Measurements from ENCODE around the gene CD300A.
A peak's percentile ranks its signal among the peaks of the same experiment; 100 is the strongest.

CD300A gene

DNA sequence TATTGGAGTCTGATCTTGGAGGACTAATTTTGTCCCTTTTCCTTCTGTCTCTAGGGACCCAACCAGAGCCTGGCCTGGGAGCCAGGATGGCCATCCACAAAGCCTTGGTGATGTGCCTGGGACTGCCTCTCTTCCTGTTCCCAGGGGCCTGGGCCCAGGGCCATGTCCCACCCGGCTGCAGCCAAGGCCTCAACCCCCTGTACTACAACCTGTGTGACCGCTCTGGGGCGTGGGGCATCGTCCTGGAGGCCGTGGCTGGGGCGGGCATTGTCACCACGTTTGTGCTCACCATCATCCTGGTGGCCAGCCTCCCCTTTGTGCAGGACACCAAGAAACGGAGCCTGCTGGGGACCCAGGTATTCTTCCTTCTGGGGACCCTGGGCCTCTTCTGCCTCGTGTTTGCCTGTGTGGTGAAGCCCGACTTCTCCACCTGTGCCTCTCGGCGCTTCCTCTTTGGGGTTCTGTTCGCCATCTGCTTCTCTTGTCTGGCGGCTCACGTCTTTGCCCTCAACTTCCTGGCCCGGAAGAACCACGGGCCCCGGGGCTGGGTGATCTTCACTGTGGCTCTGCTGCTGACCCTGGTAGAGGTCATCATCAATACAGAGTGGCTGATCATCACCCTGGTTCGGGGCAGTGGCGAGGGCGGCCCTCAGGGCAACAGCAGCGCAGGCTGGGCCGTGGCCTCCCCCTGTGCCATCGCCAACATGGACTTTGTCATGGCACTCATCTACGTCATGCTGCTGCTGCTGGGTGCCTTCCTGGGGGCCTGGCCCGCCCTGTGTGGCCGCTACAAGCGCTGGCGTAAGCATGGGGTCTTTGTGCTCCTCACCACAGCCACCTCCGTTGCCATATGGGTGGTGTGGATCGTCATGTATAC is 26.5 kb upstream of the CD300A start:
- DNase-seq (ENCODE audit: low read depth, low spot score) = no peak

DNA sequence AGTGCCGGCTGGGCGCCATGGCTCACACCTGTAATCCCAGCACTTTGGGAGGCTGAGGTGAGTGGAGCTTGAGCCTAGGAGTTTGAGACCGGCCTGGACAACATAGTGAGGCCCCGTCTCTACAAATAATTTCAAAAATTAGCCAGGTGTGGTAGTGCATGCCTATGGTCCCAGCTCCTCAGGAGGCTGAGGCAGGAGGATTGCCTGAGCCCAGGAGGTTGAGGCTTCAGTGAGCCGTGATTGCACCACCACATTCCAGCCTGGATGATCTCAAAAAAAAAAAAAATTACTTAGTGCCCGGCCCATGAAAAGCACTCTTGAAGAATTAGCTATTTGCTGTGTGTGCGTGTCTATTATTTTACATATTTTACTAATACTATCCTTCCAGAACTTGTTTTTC is 24.9 kb upstream of the CD300A start:
- DNase-seq (ENCODE audit: low read depth, low spot score) = no peak

DNA sequence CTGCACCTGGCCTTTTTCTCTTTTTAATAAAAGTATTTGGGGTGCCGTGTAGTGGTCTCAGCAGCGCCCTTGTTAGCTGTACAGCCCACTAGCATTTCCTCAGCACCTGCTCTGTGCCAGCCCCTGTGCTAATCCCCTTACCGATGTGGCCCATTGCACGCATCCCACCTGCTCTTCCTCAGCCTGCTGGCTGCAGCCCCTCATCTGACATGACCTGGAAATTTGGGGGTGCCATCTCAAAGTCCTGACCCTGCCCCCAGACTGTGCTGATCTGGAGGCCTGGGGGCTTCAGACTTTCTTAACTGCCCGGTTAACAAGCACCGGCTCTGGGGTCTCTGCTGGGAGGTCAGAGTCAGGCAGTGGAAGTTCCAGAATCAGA is 24.2 kb upstream of the CD300A start:
- DNase-seq (ENCODE audit: low read depth, low spot score) = peak; percentile 30

DNA sequence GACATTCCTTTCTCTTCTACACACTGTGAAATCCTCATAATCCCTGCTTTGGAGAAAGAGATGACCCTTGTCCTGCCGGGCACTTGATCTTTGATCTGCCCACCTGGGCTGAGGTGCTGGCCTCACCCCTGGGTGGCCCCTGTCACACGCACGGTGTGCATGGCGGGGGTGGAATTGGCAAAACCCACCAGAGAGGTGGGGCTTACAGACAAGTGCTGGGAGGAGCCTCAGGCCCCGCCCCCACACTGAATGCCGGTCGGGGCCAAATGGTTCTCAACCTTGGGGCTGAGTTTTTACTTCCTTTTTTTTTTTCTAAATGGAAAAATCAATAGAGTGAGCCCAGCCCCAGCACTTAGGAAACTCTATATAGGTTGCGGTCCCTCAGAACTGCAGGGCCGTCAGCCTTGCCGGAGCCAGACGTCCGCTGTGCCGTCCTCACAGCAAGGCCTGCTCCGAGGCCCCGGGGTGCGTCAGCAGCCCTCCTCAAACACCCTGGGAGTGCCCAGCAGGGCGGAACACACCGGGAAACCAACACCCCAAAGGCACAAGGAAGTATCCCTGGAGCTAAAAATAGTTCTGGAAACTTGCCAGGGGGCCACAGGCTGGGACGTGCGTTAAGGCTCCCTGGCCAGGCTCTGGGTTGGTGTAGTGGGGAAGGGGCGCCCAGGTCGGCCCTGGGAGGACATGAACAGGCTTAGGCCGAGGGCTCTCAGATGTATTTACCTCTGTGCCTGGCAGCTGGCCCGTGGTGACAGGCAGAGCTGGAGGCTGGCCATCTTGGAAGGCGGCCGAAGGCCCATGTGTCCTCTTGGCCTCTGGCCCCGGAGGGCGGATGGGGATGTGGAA is 23.5 kb upstream of the CD300A start:
- DNase-seq (ENCODE audit: low read depth, low spot score) = peak; percentile 58

DNA sequence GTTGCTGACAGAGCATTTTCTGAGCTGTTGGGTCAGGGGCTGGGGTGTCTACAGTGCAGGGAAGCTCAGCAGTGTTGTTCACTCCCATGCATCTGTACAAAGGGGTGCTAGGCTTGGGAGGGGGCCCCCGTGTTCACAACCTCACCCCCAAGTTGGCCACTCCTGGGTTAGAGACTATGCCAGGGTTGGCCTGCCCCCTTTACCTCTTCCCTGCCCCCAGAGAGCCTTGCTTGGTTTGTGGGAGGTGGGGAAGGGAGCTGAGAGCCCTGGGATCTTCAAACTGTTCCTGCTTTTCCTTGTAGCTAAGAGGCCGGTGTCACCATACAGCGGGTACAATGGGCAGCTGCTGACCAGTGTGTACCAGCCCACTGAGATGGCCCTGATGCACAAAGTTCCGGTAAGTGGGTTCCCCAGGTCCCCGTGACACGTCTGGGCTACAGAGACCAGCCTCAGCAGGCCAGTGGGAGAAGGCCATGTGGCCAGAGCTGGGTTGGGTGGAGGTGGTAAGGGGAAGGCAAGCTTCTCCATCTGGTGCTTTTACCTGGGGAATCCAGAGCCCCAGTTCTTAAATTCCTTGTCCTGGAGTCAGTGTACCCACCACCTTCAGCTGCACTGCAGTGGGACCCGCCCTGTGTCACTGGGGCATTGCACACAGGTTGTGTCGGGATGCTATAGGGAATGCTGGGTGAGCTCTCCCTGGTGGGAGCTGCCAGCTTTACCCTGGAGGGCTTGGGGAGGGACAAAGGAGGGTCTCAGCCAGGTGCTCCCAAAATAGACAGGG is 22.7 kb upstream of the CD300A start:
- DNase-seq (ENCODE audit: low read depth, low spot score) = no peak

DNA sequence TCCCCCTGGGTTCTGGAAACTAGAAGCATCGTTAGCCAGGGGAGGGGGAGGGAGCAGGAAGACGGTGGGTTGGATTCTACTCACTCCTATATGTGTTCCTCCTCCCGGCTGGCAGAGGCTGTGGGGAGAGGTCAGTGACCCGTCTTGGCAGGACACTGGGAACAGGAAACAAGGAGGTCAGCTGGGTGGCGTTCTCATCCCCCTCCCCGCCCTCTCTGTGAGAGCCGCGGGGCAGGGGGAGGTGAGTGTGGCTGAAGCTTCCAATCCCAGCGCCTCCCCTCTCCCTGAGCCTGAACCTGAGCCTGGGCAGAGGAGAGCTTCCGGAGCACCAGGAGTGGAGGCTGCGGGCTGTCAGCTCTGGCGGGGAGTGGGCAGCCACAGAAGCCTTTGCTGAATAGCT is 22.0 kb upstream of the CD300A start:
- DNase-seq (ENCODE audit: low read depth, low spot score) = peak; percentile 55

DNA sequence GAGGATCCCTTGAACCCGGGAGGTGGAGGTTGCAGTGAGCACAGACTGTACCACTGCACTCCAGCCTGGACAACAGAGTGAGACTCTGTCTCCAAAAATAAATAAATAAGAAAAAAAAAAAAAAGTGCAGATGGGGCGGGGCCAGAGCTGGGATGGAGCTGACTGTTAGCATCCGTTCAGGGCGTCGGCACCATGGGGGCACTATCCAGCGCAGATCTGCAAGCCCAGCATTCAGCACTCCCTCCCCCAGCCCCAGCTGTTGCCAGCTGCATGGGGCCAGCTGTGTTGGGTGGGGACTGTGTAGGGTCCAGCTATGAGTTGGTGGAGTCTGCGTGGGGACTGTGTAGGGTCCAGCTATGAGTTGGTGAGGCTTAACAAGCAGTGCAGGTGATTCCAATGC is 21.3 kb upstream of the CD300A start:
- no peak for DNase-seq (ENCODE audit: low read depth, low spot score)

DNA sequence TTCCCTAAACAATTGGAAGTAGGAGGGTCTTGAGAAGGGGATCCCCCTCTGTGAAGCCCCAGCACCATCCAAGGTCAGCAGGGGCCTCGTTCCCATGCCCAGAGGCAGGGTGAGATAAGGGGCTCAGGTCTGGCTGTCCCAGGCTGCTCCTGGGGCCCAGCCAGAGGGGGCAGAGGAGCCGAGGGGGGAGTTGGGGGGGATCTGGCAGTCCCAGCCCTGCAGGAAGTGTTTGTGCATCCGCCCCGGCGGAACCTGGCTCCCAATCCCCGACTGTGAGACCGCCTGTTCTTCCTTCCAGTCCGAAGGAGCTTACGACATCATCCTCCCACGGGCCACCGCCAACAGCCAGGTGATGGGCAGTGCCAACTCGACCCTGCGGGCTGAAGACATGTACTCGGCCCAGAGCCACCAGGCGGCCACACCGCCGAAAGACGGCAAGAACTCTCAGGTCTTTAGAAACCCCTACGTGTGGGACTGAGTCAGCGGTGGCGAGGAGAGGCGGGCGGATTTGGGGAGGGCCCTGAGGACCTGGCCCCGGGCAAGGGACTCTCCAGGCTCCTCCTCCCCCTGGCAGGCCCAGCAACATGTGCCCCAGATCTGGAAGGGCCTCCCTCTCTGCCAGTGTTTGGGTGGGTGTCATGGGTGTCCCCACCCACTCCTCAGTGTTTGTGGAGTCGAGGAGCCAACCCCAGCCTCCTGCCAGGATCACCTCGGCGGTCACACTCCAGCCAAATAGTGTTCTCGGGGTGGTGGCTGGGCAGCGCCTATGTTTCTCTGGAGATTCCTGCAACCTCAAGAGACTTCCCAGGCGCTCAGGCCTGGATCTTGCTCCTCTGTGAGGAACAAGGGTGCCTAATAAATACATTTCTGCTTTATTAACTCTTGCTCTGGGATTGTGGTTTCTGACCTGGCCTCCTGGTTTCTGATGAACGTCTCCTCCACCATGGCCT is 19.6 kb upstream of the CD300A start:
- peak; percentile 27 for DNase-seq (ENCODE audit: low read depth, low spot score)

DNA sequence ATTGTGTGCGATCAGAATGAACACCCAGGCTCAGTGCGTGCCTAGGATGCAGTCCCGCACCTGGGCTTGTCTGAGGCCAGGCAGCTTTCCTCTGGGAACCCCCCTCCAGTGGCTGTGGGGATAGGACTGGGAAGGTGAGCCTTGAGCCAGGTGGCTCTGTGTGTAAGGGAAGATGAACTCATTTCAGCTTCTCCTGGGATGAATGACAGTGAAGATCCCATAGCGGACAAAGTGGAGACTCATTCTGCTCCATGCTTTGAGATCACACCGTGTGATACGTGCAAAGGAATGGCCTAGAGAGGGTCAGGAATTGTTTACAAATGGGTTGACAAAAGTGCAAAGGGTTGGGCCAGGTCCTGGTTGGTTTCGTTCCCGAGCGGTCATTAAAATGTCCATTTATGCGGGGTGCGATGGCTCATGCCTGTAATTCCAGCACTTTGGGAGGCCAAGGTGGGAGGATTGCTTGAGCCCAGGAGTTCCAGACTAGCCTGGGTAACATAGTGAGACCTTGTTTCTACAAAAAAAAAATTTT is 18.7 kb upstream of the CD300A start:
- DNase-seq (ENCODE audit: low read depth, low spot score) = no peak

DNA sequence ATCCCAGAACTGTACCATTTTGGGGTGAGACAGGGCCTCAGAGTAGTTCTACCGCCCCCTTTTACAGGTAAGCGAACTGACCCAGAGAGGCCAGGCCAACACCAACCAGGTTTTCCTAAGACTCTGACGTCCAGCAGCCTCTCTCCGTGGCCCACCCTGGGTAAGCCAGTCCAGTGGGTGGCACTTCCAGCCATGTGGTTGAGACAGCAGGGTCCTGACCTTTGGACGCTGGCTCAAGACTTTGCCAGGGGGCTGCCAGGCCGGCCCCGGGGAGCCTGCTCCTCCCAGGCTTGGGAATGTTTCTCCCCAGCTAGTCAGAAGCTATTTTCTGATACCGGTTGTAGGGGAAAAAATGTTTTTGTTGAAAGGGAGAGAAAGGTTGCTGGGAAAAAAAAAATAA is 17.7 kb upstream of the CD300A start:
- no peak for DNase-seq (ENCODE audit: low read depth, low spot score)

DNA sequence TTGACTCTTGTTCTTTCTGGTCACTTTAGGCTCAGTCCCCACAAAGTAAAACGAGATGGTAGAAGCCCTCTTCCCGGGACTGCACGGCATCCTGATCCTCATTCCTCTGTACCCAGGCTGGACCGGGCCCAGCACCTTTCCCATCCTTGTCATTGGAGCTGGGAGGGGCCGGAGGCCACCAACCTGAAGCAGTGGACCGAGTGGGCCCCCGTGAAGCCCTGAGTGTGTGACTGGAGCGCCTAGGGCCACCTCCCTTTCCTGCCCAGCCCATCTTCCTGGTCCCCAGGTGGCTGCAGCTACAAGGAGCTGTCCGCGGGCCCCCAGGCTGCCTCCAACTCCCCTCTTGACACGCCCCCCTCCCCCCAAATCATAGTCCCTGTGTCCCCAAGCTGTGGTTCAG is 17.1 kb upstream of the CD300A start:
- DNase-seq (ENCODE audit: low read depth, low spot score) = no peak

DNA sequence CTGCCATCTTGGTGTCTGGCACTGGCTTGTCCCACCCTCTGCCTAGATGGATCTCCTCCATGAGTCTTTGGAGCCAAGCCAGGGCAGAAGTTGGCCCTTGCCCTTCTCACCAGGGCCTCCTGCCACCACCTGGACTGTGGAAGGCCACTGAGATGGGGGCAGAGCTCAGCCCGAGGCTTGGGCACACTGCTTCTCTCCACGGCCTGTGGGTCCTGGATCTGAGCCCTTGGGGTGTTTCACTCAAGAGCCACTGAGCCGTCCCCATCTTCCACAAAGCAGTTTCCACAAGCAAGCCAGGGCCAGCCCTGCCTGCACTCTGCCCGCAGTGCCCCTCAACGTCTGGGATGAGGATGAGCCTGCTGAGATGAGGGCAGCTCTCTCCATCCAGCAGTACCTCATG is 16.7 kb upstream of the CD300A start:
- no peak for DNase-seq (ENCODE audit: low read depth, low spot score)

DNA sequence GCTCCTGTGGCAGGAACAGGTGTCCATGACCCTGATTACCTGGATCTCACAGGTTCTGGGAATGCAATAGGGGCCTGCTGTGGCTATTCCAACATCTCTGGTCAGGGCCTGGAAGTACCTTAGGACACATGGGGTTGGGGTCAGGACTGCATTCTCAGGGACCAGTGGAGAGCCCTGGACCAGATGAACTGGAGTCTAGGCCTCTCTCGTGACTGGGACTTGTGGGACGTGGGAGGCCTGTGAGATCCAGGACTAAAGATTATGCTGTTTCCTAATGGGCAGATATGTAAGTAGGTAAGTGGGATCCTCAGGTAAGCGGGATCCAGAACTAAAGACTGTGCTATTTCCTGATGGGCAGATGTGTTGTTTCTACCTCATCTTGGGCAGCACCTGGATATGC is 16.2 kb upstream of the CD300A start:
- DNase-seq (ENCODE audit: low read depth, low spot score) = no peak

DNA sequence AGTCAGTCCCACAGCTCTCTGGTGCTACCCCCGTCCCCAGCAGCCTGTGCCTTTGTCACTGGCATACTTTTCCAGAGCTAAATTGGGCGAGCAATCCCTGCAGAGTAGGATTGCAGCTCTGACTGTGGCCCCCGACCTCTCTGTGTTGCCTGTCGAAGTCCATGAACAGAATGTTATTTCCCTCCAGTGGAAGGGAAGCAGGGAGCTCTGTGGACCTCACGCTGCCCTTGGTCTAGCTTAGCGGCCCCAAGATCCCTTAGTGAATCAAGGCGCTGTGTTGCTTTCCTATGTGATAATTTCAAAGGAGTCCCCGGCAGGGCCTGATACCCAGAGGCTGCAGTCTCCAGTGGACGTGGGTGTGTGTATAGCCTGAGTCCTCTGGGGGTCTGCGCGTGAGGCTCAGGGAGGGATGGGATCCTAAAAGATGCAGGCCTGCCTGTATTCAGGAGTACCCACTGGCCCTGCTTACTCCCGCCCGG is 15.5 kb upstream of the CD300A start:
- DNase-seq (ENCODE audit: low read depth, low spot score) = no peak

DNA sequence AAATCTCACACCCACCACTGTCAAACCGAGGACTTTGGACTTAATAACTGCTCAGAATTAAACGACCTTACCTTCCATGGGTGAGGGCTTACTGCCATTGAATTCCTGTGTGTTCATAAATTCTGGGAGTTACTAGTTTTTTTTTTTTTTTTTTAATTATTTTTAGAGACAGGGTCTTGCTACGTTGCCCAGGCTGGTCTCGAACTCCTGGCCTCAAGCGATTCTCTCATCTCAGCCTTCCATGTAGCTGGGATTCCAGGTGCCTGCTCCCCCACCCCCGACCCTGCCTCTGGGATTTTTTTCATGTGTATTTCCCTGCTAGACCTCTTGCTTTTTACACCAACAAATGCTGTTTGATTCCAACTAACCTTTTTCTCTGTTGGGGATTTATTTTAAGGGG is 14.9 kb upstream of the CD300A start:
- no peak for DNase-seq (ENCODE audit: low read depth, low spot score)

DNA sequence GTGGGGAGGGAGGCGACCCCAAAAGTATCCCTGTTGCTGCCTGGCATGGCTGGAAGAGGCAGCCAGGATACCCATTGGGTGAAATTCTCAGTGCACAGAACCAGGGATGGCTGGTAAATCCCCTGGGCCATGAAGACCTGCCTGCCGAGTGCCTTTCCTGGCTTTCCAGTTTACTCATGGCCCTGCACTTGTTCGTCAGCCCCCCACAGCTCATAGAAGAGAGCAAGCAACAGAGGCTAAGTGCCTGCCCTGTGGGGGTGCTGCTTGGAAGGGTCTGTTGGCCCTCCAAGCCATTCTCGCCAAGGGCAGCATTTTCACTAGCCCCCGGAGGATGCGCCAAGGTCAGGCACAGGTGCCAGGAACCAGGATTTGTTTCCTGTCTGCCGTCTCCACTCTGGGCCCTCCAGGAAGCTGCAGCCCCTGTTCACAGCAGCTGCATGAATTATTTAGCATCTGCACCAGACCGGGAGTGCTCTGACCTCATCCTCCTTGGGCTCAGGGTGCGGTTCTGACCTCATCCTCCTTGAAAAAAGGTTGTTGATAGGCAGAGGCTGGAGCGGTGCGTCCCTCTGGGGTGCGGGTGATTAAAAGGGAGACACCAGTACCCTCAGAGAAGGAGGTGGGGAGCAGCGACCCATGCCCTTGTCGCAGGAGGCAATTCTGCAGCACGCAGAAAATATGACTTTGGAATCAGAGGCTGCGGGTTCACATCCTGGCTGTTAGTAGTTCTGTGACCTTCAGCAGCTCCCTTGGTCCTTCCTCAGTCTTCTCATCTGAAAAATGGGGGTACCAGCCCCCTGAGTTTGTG is 14.2 kb upstream of the CD300A start:
- peak; percentile 46 for DNase-seq (ENCODE audit: low read depth, low spot score)

DNA sequence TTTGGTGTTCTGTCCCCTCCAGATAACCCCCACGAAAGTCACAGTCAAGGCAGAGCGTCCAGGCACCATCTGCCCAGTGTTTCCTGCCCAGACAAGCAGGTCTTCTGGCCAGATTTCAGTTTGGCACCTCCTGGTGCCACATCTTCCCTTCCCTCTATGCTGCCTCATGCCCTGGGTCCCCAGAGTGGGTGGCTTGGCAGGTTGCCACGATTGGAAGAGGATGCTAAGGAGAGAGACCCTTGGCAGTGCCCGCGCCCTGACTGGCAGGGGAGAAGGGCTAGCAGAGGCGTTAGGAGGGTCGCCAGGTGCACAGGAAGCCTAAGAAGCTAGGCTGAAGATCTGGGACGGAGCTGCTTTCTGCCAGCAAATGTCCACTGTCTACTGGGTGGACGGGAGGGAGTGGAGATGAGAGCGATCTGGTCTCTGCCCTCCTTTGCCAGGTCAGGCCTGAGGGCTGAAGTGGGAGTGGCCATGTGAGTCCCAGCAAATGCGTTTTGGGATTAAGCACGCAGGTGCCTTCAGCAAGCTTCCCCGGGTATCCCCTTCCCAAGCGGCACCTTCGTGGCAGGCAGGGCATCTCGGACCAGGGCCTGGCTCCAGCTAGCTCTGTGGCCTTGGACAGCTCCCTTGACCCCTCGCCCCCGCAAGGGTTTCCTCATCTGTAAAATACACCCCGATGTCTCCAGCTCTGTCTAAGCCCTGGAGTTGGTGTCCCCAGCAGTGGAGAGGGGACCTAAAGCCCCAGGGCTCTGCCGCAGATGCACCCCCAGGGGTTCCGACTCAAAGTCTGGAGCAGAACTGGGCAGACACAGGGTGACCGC is 13.4 kb upstream of the CD300A start:
- peak; percentile 56 for DNase-seq (ENCODE audit: low read depth, low spot score)

DNA sequence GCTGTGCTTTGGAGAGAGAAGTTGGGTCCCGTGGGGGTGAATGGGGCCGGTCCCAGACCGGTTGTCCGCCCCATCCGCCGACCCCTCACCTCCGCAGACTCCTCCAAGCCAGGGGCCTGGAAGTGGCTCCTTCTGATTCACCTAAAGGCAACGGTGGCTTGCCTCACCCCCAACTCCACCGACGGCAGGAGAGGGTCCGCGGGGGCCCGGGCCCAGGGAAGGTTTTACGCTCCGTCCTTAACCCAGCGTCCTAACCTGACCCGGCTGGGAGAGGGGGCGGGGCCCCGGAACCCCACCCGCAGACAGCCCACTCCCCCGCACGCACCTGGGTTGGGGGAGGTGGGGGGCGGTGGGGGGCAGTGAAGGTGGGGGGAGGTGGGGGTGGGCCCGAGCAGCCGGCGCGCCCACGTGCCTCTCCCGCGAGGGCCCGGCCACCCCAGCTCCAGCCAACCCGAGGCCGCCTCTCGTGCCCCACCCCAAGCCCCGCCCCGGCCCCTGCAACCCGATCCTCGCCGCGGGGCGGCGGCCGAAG is 12.7 kb upstream of the CD300A start:
- no peak for DNase-seq (ENCODE audit: low read depth, low spot score)
